H9 (cell line): ENCODE measurements around the gene TAGLN2. TPM values are rescaled to one million over a fixed set of nuclear protein-coding genes. Genes with fewer than 3 reads are reported as not detected.

Experiments used
- DNase-seq: peaks from one replicate; pipeline ENCODE4 v3.0.0-alpha.2; 2017
- H2AFZ ChIP-seq: one replicate; pipeline ENCODE4 v1.6.1; 2013; ENCODE audit warnings: mild to moderate bottlenecking, low read length, control low read depth, moderate library complexity
- H2AK5ac ChIP-seq: 2 replicates; pipeline ENCODE4 v1.6.1; 2013; ENCODE audit warnings: low read length, control low read depth, mixed read lengths; ENCODE audit not compliant: insufficient read length
- H2BK120ac ChIP-seq: one replicate; pipeline ENCODE4 v1.6.1; 2013; ENCODE audit warnings: low read depth, mild to moderate bottlenecking, low read length, control low read depth, inconsistent platforms; ENCODE audit not compliant: poor library complexity, severe bottlenecking
- H2BK12ac ChIP-seq: 2 replicates; pipeline ENCODE4 v1.6.1; 2013; ENCODE audit warnings: low read length, control low read depth, mixed read lengths, low read depth; ENCODE audit not compliant: insufficient read length
- H2BK15ac ChIP-seq: 2 replicates; pipeline ENCODE4 v1.6.1; 2013; ENCODE audit warnings: low read depth, low read length, control low read depth
- H2BK20ac ChIP-seq: one replicate; pipeline ENCODE4 v1.6.1; 2013; ENCODE audit warnings: low read depth, mild to moderate bottlenecking, low read length, control low read depth, inconsistent platforms; ENCODE audit not compliant: poor library complexity, severe bottlenecking
- H2BK5ac ChIP-seq: 2 replicates; pipeline ENCODE4 v1.6.1; 2013; ENCODE audit warnings: low read length, control low read depth, mixed read lengths; ENCODE audit not compliant: insufficient read length
- H3K14ac ChIP-seq: 2 replicates; pipeline ENCODE4 v1.6.1; 2013; ENCODE audit warnings: low read length, control low read depth; ENCODE audit not compliant: insufficient read depth
- H3K18ac ChIP-seq: 2 replicates; pipeline ENCODE4 v1.6.1; 2013; ENCODE audit warnings: low read depth, mild to moderate bottlenecking, mixed read lengths, low read length, control low read depth; ENCODE audit not compliant: insufficient read length
- H3K23ac ChIP-seq: 2 replicates; pipeline ENCODE4 v1.6.1; 2013; ENCODE audit warnings: low read length, control low read depth, mixed read lengths, low read depth; ENCODE audit not compliant: insufficient read length
- H3K23me2 ChIP-seq: 2 replicates; pipeline ENCODE4 v1.6.1; 2013; ENCODE audit warnings: low read depth, mild to moderate bottlenecking, mixed read lengths, low read length, control low read depth; ENCODE audit not compliant: insufficient read length, poor library complexity, severe bottlenecking
- H3K27ac ChIP-seq: 2 replicates; pipeline ENCODE4 v1.5.1; 2013; ENCODE audit warnings: low read length, control low read depth, mixed read lengths, low read depth; ENCODE audit not compliant: insufficient read length
- H3K27me3 ChIP-seq: 2 replicates; pipeline ENCODE4 v1.6.1; 2013; ENCODE audit warnings: low read length, control low read depth, inconsistent platforms; ENCODE audit not compliant: insufficient read depth
- H3K4ac ChIP-seq: 2 replicates; pipeline ENCODE4 v1.6.1; 2013; ENCODE audit warnings: low read depth, mild to moderate bottlenecking, control low read depth, inconsistent platforms, low read length, moderate library complexity
- H3K4me1 ChIP-seq: 2 replicates; pipeline ENCODE4 v1.6.1; 2013; ENCODE audit warnings: low read length, control low read depth, inconsistent platforms; ENCODE audit not compliant: insufficient read depth
- H3K4me2 ChIP-seq: 2 replicates; pipeline ENCODE4 v1.6.1; 2013; ENCODE audit warnings: low read length, control low read depth, mixed read lengths; ENCODE audit not compliant: insufficient read length, insufficient read depth
- H3K56ac ChIP-seq: 2 replicates; pipeline ENCODE4 v1.6.1; 2013; ENCODE audit warnings: low read depth, mild to moderate bottlenecking, mixed read lengths, low read length, control low read depth; ENCODE audit not compliant: insufficient read length
- H3K79me1 ChIP-seq: 2 replicates; pipeline ENCODE4 v1.6.1; 2013; ENCODE audit warnings: low read depth, mild to moderate bottlenecking, moderate library complexity, low read length, control low read depth, inconsistent platforms; ENCODE audit not compliant: insufficient read depth, poor library complexity, severe bottlenecking
- H3K79me2 ChIP-seq: 2 replicates; pipeline ENCODE4 v1.6.1; 2013; ENCODE audit warnings: low read length, control low read depth, inconsistent platforms; ENCODE audit not compliant: insufficient read depth
- H3K9ac ChIP-seq: 2 replicates; pipeline ENCODE4 v1.6.1; 2013; ENCODE audit warnings: low read length, control low read depth, mixed read lengths; ENCODE audit not compliant: insufficient read length; ENCODE audit errors: extremely low read depth
- H3K9me3 ChIP-seq: one replicate; pipeline ENCODE4 v1.6.1; 2013; ENCODE audit warnings: low read depth, low read length, inconsistent platforms; ENCODE audit not compliant: control insufficient read depth
- H3T11ph ChIP-seq: one replicate; pipeline ENCODE4 v1.6.1; 2013; ENCODE audit warnings: mild to moderate bottlenecking, low read length, control low read depth, inconsistent platforms
- H4K20me1 ChIP-seq: one replicate; pipeline ENCODE4 v1.6.1; 2013; ENCODE audit not compliant: control insufficient read depth, insufficient read length, insufficient read depth
- H4K5ac ChIP-seq: 2 replicates; pipeline ENCODE4 v1.6.1; 2013; ENCODE audit warnings: low read depth, mild to moderate bottlenecking, mixed read lengths, low read length, control low read depth; ENCODE audit not compliant: insufficient read length
- H4K8ac ChIP-seq: replicated peaks from 2 replicates; pipeline ENCODE4 v1.6.1; 2013; ENCODE audit warnings: low read length, control low read depth, mixed read lengths, low read depth; ENCODE audit not compliant: insufficient read length
- H4K91ac ChIP-seq: 2 replicates; pipeline ENCODE4 v1.6.1; 2013; ENCODE audit warnings: low read depth, mild to moderate bottlenecking, moderate library complexity, mixed read lengths, low read length, control low read depth; ENCODE audit not compliant: insufficient read length
- H3K27ac Mint-ChIP-seq, 3 experiments: 2 replicates in 2 of 3; 3 replicates in 1 of 3; pipeline ENCODE4 v1.8.0; 2020 to 2021; ENCODE audit warnings: mixed read lengths in 3 of 3, mild to moderate bottlenecking in 1 of 3, moderate library complexity in 1 of 3
- H3K27me3 Mint-ChIP-seq: 2 replicates; pipeline ENCODE4 v1.8.0; 2021; ENCODE audit warnings: low read depth, mild to moderate bottlenecking, moderate library complexity, mixed read lengths
- H3K36me3 Mint-ChIP-seq, 3 experiments: 2 replicates in 2 of 3; 3 replicates in 1 of 3; pipeline ENCODE4 v1.8.0; 2020 to 2021; ENCODE audit warnings: low read depth in 3 of 3, mixed read lengths in 3 of 3; ENCODE audit not compliant: insufficient read depth in 1 of 3
- H3K4me1 Mint-ChIP-seq, 2 experiments: 2 replicates each; pipeline ENCODE4 v1.8.0; 2020; ENCODE audit warnings: mixed read lengths in 2 of 2
- H3K4me3 Mint-ChIP-seq, 2 experiments: 2 replicates in 1 of 2; 3 replicates in 1 of 2; pipeline ENCODE4 v1.8.0; 2020 to 2021; ENCODE audit warnings: mild to moderate bottlenecking in 2 of 2, mixed read lengths in 2 of 2, moderate library complexity in 1 of 2
- H3K9me3 Mint-ChIP-seq, 2 experiments: 2 replicates in 1 of 2; 3 replicates in 1 of 2; pipeline ENCODE4 v1.8.0; 2020; ENCODE audit warnings: mild to moderate bottlenecking in 2 of 2, mixed read lengths in 2 of 2, moderate library complexity in 1 of 2
- WGBS: extraction: QIAGEN DNeasy Blood & Tissue Kit; methylation state at CpG from one replicate; pipeline ENCODE4 v1.1.7; 2013; ENCODE audit warnings: missing lambda C conversion rate, low lambda C conversion rate, mixed read lengths; ENCODE audit not compliant: insufficient read length; ENCODE audit errors: extremely low coverage; 5-methylcytosine and 5-hydroxymethylcytosine counted together
- total RNA-seq: library from RNA; stranded (reverse); gene quantifications from 2 replicates; pipeline ENCODE4 v1.2.1, GENCODE V29; 2021
- TF ChIP-seq, protein P1 (sequence below): fragments of 200-600 bp; sonication (generic); conservative IDR thresholded peaks from 3 replicates; pipeline ENCODE4 v1.8.0; 2021; ENCODE audit warnings: antibody characterized with exemption, mild to moderate bottlenecking

Gene TAGLN2
- total RNA-seq, 1 experiment from 2014 or later = 76.7 TPM

DNA sequence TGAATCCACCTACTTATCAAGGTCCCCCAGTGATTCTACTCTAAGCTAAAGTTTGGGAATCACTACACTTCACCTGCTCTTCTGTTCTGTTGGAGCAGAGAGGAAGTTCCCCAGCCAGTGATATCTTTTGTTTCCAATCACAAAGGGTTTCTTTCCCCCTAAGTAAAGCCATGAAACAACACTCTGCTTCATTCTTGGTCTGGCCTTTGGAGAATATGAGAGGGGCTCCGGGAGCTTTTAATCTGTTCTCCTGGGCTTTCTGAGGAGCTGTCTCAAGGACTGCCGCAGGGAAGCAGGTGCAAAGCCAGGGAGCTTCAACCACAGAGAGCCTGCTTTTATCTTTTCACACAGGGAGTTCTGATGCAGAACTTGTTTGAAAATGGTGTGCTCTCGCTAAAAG is 38.8 kb upstream of the TAGLN2 start:
- TF ChIP-seq, protein P1, sequence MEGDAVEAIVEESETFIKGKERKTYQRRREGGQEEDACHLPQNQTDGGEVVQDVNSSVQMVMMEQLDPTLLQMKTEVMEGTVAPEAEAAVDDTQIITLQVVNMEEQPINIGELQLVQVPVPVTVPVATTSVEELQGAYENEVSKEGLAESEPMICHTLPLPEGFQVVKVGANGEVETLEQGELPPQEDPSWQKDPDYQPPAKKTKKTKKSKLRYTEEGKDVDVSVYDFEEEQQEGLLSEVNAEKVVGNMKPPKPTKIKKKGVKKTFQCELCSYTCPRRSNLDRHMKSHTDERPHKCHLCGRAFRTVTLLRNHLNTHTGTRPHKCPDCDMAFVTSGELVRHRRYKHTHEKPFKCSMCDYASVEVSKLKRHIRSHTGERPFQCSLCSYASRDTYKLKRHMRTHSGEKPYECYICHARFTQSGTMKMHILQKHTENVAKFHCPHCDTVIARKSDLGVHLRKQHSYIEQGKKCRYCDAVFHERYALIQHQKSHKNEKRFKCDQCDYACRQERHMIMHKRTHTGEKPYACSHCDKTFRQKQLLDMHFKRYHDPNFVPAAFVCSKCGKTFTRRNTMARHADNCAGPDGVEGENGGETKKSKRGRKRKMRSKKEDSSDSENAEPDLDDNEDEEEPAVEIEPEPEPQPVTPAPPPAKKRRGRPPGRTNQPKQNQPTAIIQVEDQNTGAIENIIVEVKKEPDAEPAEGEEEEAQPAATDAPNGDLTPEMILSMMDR = no peak
- no peak overlapping the region for H4K91ac ChIP-seq
- peaks cover 2% of the 10 kb centered on the region for H4K20me1 ChIP-seq
- no peak overlapping the region for H3K4me3 Mint-ChIP-seq
- no peak overlapping the region for H3K27ac ChIP-seq
- H3K9me3 Mint-ChIP-seq = no peaks in the 10 kb centered on the region
- H2BK20ac ChIP-seq = no peak overlapping the region
- H3T11ph ChIP-seq = no peak overlapping the region
- H3K4me1 Mint-ChIP-seq = peaks cover 18 to 19% of the 10 kb centered on the region in 2 experiments
- H2AFZ ChIP-seq = no peak overlapping the region
- no peak overlapping the region for H2BK120ac ChIP-seq
- no peak overlapping the region for H3K9ac ChIP-seq
- no peak overlapping the region for H4K5ac ChIP-seq
- H2BK12ac ChIP-seq = no peak overlapping the region
- whole genome bisulfite sequencing = no CpG with 5 or more reads among the region's 3 CpGs
- H3K23me2 ChIP-seq = no peaks in the 10 kb centered on the region
- H2BK15ac ChIP-seq = no peak overlapping the region
- no peaks in the 10 kb centered on the region for H3K79me1 ChIP-seq
- H3K27ac Mint-ChIP-seq = peak overlapping the region in 1 of 3 experiments; percentile 60; a peak in 2 of 7 replicates
- no peak overlapping the region for H3K18ac ChIP-seq
- no peak overlapping the region for H2BK5ac ChIP-seq
- DNase-seq = peak; percentile 5
- no peaks in the 10 kb centered on the region for H3K27me3 ChIP-seq
- H3K79me2 ChIP-seq = no peaks in the 10 kb centered on the region
- no peak overlapping the region for H3K14ac ChIP-seq
- H3K56ac ChIP-seq = no peak overlapping the region
- no peaks in the 10 kb centered on the region for H3K36me3 Mint-ChIP-seq
- no peak overlapping the region for H3K23ac ChIP-seq
- no peak overlapping the region for H2AK5ac ChIP-seq
- no peaks in the 10 kb centered on the region for H3K9me3 ChIP-seq
- peaks cover 6% of the 10 kb centered on the region; the same call in 1 of the 2 replicates for H3K27me3 Mint-ChIP-seq
- no peak overlapping the region for H3K4ac ChIP-seq
- H3K4me2 ChIP-seq = no peak overlapping the region
- H3K4me1 ChIP-seq = no peaks in the 10 kb centered on the region
- H4K8ac ChIP-seq = no peak overlapping the region
